ENCODE results near the gene VRK2. TPM values are rescaled to one million over a fixed set of nuclear protein-coding genes. Genes with fewer than 3 reads are reported as not detected.

The VRK2 gene
- total and polyA plus RNA-seq, 2 donors, result 17.6 to 19.5 TPM

DNA sequence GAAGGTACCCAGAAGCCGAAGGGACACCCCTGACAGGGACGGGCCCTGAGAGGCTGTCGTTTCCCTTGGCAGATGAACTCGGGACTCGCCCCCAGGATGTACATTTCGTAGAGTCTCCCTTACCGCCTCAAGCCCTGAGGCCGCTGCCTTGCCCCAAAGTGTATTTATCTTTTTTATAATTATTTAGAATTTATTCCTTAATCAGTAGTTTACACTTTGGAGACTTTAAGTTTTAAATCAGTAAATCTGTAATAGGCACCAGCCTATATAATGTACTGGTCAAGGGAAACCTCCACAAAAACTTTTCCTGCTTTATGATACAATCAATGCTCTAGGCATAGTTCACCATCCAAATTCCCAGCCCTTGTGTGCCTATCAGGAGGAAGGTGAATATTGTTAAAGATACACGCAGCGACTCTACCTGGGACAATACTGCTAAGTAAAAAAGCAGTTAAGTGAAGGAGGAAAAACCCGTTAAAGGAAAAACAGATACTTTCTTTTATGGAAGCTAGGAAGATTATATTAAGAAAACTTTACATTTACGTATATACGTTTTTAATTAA, 848 bp downstream of the VRK2 start:
- Histone ChIP-seq H3K4me3 (ENCODE audit: low read length in 2 of 2) (peak overlapping the region; percentile 65 to 92), H3K4me1 (ENCODE audit: control insufficient read depth in 2 of 2, insufficient read depth in 2 of 2, low read length in 2 of 2) (peaks cover 2 to 9% of the 10 kb centered on the region in 2 donors), H3K36me3 (ENCODE audit: control insufficient read depth in 2 of 2, insufficient read depth in 2 of 2, low read length in 1 of 2) (peaks cover 0 to 2% of the 10 kb centered on the region in 2 donors), H3K9me3 (ENCODE audit: control insufficient read depth in 2 of 2, insufficient read depth in 1 of 2, low read length in 1 of 2) (no peaks in the 10 kb centered on the region), H3K27ac (ENCODE audit: low read depth in 1 of 2, low read length in 1 of 2) (peak overlapping the region; percentile 86 to 97), H3K27me3 (ENCODE audit: control insufficient read depth in 2 of 2, insufficient read depth in 1 of 2, low read length in 1 of 2) (peaks cover 0 to 2% of the 10 kb centered on the region in 2 donors)
- WGBS, result 37% methylated on average over 13 of the region's 13 CpGs
- DNase-seq (ENCODE audit: low read depth in 6 of 9, low spot score in 9 of 9), result peak in 1 of 9 donors; percentile 27

DNA sequence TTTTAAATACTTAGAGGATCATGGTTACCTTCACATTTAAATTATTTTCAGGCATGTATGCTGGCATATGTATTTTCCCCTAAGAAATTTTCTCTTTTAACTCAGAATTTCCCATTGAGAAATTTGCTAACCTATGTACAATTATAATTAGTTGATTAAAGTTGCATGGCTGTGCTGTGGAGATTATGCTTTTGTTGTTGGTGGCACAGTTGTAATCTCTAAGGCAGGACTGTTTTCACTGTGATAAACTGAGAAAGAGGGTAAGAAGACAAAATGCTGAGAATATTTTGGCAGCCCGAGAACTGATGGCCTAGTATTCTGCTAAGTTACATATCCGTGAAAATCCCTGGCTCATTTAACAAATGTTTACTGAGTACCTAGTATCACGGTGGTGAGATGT, 1.4 kb downstream of the VRK2 start:
- no peak for DNase-seq (ENCODE audit: low read depth in 6 of 9, low spot score in 9 of 9)
- peaks cover 0 to 2% of the 10 kb centered on the region in 2 donors for H3K36me3 ChIP-seq (ENCODE audit: control insufficient read depth in 2 of 2, insufficient read depth in 2 of 2, low read length in 1 of 2)
- H3K27ac ChIP-seq (ENCODE audit: low read depth in 1 of 2, low read length in 1 of 2), result no peak overlapping the region
- H3K4me1 ChIP-seq (ENCODE audit: control insufficient read depth in 2 of 2, insufficient read depth in 2 of 2, low read length in 2 of 2), result peaks cover 2 to 9% of the 10 kb centered on the region in 2 donors
- H3K4me3 ChIP-seq (ENCODE audit: low read length in 2 of 2), result no peak overlapping the region
- H3K27me3 ChIP-seq (ENCODE audit: control insufficient read depth in 2 of 2, insufficient read depth in 1 of 2, low read length in 1 of 2), result peaks cover 0 to 2% of the 10 kb centered on the region in 2 donors
- 91% methylated on average over 3 of the region's 3 CpGs for WGBS
- no peaks in the 10 kb centered on the region for H3K9me3 ChIP-seq (ENCODE audit: control insufficient read depth in 2 of 2, insufficient read depth in 1 of 2, low read length in 1 of 2)

DNA sequence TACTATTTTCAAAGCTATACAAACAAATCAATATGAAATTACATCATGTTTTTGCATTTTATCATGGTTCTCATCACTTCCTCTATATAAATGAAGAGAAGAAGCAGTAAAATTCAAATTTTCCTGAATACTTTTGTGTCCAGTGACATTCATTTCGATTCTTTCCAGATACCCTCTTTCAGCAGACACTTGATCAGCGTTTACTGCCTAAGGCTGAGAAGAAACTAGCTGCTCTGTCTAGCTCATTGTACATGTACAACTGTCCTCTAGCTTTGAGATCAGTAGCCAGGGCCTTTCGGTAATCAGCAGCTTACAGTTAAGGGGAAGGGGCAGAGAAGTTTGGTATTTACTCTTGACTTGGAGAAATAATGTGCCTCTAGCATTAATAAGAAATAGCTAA, 4.8 kb downstream of the VRK2 start:
- H3K4me3 ChIP-seq (ENCODE audit: low read length in 2 of 2), result no peak overlapping the region
- no peak overlapping the region for H3K27ac ChIP-seq (ENCODE audit: low read depth in 1 of 2, low read length in 1 of 2)
- H3K36me3 ChIP-seq (ENCODE audit: control insufficient read depth in 2 of 2, insufficient read depth in 2 of 2, low read length in 1 of 2), result peaks cover 0 to 2% of the 10 kb centered on the region in 2 donors
- H3K9me3 ChIP-seq (ENCODE audit: control insufficient read depth in 2 of 2, insufficient read depth in 1 of 2, low read length in 1 of 2), result no peaks in the 10 kb centered on the region
- peaks cover under 1 to 2% of the 10 kb centered on the region in 2 donors for H3K4me1 ChIP-seq (ENCODE audit: control insufficient read depth in 2 of 2, insufficient read depth in 2 of 2, low read length in 2 of 2)
- peaks cover 0 to 2% of the 10 kb centered on the region in 2 donors for H3K27me3 ChIP-seq (ENCODE audit: control insufficient read depth in 2 of 2, insufficient read depth in 1 of 2, low read length in 1 of 2)
- no peak for DNase-seq (ENCODE audit: low read depth in 6 of 9, low spot score in 9 of 9)
- 97% methylated on average over 3 of the region's 3 CpGs for WGBS

DNA sequence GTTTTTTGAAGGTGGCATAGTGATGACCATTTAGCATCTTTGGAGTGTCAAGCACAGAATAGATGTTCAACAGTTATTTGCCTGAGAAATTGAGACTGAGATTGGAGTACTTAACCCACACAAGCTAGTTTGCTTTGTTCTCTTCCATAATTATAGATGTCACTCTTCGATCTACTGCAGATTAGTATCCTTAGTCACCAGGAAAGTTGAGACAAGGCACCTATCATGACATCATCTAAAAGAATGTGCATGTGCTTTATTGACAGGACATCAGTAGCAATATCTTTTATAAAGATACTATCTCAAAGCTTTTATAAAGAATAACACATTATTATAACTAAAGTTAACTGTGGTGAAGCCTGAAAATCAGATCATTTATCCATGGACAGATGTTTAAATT, 6.4 kb downstream of the VRK2 start:
- WGBS, result 99% methylated on average over 1 of the region's 1 CpG
- Histone ChIP-seq H3K27ac (ENCODE audit: low read depth in 1 of 2, low read length in 1 of 2) (no peak overlapping the region), H3K27me3 (ENCODE audit: control insufficient read depth in 2 of 2, insufficient read depth in 1 of 2, low read length in 1 of 2) (no peaks in the 10 kb centered on the region), H3K4me1 (ENCODE audit: control insufficient read depth in 2 of 2, insufficient read depth in 2 of 2, low read length in 2 of 2) (no peaks in the 10 kb centered on the region), H3K36me3 (ENCODE audit: control insufficient read depth in 2 of 2, insufficient read depth in 2 of 2, low read length in 1 of 2) (peaks cover 0 to 2% of the 10 kb centered on the region in 2 donors), H3K4me3 (ENCODE audit: low read length in 2 of 2) (no peak overlapping the region), H3K9me3 (ENCODE audit: control insufficient read depth in 2 of 2, insufficient read depth in 1 of 2, low read length in 1 of 2) (no peaks in the 10 kb centered on the region)
- DNase-seq (ENCODE audit: low read depth in 6 of 9, low spot score in 9 of 9), result no peak

DNA sequence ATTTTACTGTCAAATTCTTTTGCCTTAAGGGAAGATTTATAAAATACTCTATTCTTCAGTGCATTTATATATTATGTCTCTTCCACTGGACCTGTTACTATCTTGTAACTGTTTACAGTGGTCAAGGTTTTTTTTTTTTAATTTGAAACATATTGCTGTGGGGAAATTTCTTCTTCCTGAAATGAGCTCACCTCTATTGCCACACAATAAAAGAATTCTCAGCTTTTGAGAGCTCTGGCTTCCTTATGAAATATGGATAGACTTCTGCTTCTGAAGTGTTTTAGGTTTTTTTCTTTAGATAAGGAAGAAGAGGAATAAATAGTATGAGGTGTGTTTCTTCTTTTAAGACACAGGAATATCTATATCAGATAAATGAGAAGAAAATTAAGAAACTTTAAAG, 7.7 kb downstream of the VRK2 start:
- no peaks in the 10 kb centered on the region for H3K4me1 ChIP-seq (ENCODE audit: control insufficient read depth in 2 of 2, insufficient read depth in 2 of 2, low read length in 2 of 2)
- H3K27me3 ChIP-seq (ENCODE audit: control insufficient read depth in 2 of 2, insufficient read depth in 1 of 2, low read length in 1 of 2), result no peaks in the 10 kb centered on the region
- DNase-seq (ENCODE audit: low read depth in 6 of 9, low spot score in 9 of 9), result no peak
- no peak overlapping the region for H3K4me3 ChIP-seq (ENCODE audit: low read length in 2 of 2)
- peaks cover 0 to 9% of the 10 kb centered on the region in 2 donors for H3K36me3 ChIP-seq (ENCODE audit: control insufficient read depth in 2 of 2, insufficient read depth in 2 of 2, low read length in 1 of 2)
- no peak overlapping the region for H3K27ac ChIP-seq (ENCODE audit: low read depth in 1 of 2, low read length in 1 of 2)
- no peaks in the 10 kb centered on the region for H3K9me3 ChIP-seq (ENCODE audit: control insufficient read depth in 2 of 2, insufficient read depth in 1 of 2, low read length in 1 of 2)

DNA sequence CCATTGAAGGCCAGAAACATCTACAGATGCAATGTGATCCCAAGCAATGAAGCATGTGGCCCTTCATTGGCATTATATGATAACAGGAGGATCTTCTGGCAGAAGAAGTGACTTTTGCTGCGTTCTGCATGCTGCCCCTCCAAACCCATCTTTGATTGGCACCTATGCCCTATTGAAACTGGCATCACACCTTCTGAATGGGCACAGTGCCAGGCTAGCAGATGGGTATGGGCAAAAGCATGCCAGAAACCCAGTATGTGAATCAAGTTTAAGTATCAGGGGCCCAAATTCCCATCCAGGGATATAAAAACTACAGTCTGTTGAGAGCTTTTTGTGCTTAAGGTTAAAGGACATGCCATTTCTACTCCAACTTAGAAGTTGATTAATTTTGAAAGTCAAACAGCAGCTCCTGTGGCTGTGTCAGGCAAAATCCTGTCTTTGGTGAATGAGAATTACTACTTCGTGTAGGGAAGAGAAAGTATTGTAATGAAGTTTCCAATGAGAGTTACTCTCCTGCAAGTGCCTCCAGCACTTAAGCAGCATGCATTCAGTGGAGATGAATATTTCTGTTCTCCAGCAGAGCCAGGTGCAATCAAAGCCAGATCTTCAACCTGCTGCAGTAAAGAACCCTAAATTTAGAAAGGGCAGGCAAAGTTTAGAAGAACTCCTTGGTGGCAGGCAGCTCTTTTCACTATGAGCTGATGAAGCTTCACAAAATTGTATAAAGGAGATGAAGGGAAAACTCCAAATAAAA, 8.6 kb downstream of the VRK2 start:
- no peak overlapping the region for H3K4me3 ChIP-seq (ENCODE audit: low read length in 2 of 2)
- 98% methylated on average over 2 of the region's 2 CpGs for WGBS
- no peaks in the 10 kb centered on the region for H3K9me3 ChIP-seq (ENCODE audit: control insufficient read depth in 2 of 2, insufficient read depth in 1 of 2, low read length in 1 of 2)
- no peaks in the 10 kb centered on the region for H3K4me1 ChIP-seq (ENCODE audit: control insufficient read depth in 2 of 2, insufficient read depth in 2 of 2, low read length in 2 of 2)
- no peak overlapping the region for H3K27ac ChIP-seq (ENCODE audit: low read depth in 1 of 2, low read length in 1 of 2)
- peaks cover 0 to 9% of the 10 kb centered on the region in 2 donors for H3K36me3 ChIP-seq (ENCODE audit: control insufficient read depth in 2 of 2, insufficient read depth in 2 of 2, low read length in 1 of 2)
- H3K27me3 ChIP-seq (ENCODE audit: control insufficient read depth in 2 of 2, insufficient read depth in 1 of 2, low read length in 1 of 2), result no peaks in the 10 kb centered on the region
- DNase-seq (ENCODE audit: low read depth in 6 of 9, low spot score in 9 of 9), result no peak

DNA sequence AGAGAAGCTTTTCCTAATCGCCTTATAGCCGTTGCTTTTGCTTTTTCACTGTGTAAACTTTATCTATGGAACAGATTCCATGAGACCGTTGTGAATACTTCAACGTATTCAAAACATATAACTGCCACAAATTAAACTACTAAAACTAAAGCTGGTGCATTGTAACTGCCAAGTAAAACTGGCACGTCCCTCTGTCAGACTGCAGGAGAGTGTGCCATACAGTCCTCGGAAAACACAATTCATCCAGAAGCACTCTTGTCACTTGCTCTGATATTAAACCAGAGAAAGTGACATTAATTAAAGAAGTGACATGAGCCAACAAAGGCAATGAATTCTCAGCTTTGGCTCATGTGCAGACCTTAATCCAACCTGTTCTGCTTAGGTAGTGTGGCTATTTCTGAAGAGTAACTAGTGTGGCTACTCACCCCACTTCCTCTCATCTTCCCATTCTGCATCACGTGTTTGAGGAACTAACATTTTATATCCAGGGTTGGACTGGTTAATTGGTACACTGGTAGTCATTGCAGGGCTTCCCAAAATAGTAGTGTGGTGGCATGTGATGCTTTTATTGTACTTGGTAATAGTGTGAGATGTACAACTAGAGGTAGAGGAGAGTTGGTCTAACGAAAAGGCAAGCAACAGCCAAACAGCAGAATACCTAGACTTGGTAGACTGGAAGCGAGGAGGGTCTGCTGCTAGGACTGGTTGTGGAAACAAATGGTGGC, 9.7 kb downstream of the VRK2 start:
- no peaks in the 10 kb centered on the region for H3K27me3 ChIP-seq (ENCODE audit: control insufficient read depth in 2 of 2, insufficient read depth in 1 of 2, low read length in 1 of 2)
- H3K4me3 ChIP-seq (ENCODE audit: low read length in 2 of 2), result no peak overlapping the region
- H3K27ac ChIP-seq (ENCODE audit: low read depth in 1 of 2, low read length in 1 of 2), result no peak overlapping the region
- WGBS, result 91% methylated on average over 9 of the region's 9 CpGs
- H3K4me1 ChIP-seq (ENCODE audit: control insufficient read depth in 2 of 2, insufficient read depth in 2 of 2, low read length in 2 of 2), result no peaks in the 10 kb centered on the region
- no peaks in the 10 kb centered on the region for H3K9me3 ChIP-seq (ENCODE audit: control insufficient read depth in 2 of 2, insufficient read depth in 1 of 2, low read length in 1 of 2)
- H3K36me3 ChIP-seq (ENCODE audit: control insufficient read depth in 2 of 2, insufficient read depth in 2 of 2, low read length in 1 of 2), result peaks cover 0 to 9% of the 10 kb centered on the region in 2 donors
- no peak for DNase-seq (ENCODE audit: low read depth in 6 of 9, low spot score in 9 of 9)

DNA sequence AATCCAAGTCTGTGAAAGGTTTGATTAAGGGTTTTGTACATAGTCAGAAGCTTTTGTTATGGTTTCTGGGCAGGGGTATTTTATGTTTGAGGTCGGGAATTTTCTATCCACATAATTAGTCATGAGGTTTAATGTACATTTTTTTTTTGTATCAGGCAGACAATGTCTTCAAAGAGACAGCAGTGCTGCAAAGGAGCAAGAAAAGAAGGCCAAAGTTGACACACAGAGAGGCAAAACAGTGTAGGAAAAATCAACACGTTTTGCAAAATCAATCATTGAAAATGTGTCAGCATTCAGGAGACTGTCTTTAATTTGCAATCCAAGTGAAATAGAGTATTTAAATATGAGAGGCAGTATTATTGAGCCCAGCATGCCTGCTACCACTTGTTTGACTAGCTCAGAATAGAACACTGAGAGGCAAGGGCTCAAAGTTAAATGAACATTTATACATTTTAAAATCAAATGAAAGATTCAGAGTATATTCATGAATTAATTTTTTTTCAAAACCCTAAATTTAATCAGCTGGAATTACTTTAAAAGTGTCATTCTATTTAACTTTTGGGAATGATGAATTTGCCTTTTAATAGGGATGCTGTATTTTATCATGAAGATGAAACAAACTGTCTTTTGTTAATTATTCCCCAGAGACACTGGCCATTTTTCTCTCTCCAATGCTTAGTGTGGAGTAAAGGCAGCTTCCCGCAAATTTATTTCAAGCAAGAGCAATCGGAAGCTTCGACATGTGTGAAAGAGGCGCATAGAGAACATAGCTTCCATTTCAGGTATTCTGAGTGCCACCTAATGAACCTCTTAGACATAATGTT, 11.3 kb downstream of the VRK2 start:
- no peaks in the 10 kb centered on the region for H3K9me3 ChIP-seq (ENCODE audit: control insufficient read depth in 2 of 2, insufficient read depth in 1 of 2, low read length in 1 of 2)
- H3K27me3 ChIP-seq (ENCODE audit: control insufficient read depth in 2 of 2, insufficient read depth in 1 of 2, low read length in 1 of 2), result peaks cover 0 to 2% of the 10 kb centered on the region in 2 donors
- WGBS, result 98% methylated on average over 6 of the region's 6 CpGs
- H3K4me1 ChIP-seq (ENCODE audit: control insufficient read depth in 2 of 2, insufficient read depth in 2 of 2, low read length in 2 of 2), result no peaks in the 10 kb centered on the region
- no peak overlapping the region for H3K27ac ChIP-seq (ENCODE audit: low read depth in 1 of 2, low read length in 1 of 2)
- no peak overlapping the region for H3K4me3 ChIP-seq (ENCODE audit: low read length in 2 of 2)
- DNase-seq (ENCODE audit: low read depth in 6 of 9, low spot score in 9 of 9), result no peak
- H3K36me3 ChIP-seq (ENCODE audit: control insufficient read depth in 2 of 2, insufficient read depth in 2 of 2, low read length in 1 of 2), result peaks cover 0 to 7% of the 10 kb centered on the region in 2 donors

All from thymus (tissue), 11 donors.